ENCODE measurements around the gene KLK3. TPM values are rescaled to one million over a fixed set of nuclear protein-coding genes. Genes with fewer than 3 reads are reported as not detected.

KLK3 gene
- total and polyA plus RNA-seq, 2 donors (not counting 1 experiment from before 2014, with no cell fraction given): not detected

- H4K20me1 ChIP-seq (ENCODE audit: control insufficient read depth, insufficient read depth, low read length, poor library complexity, severe bottlenecking): no peaks in the 10 kb centered on the region
- H3K27me3 Mint-ChIP-seq: peaks cover 63% of the 10 kb centered on the region
- H3K4me2 ChIP-seq (replicated peaks; ENCODE audit: low read depth, low read length, poor library complexity, severe bottlenecking): no peak overlapping the region
- no peaks in the 10 kb centered on the region for H3K9me3 Mint-ChIP-seq (ENCODE audit: insufficient read depth)
- H3K9ac ChIP-seq (ENCODE audit: low read length): no peak overlapping the region
- peaks cover 2% of the 10 kb centered on the region for H3K4me1 Mint-ChIP-seq
- no peak overlapping the region for H3K4me3 ChIP-seq (ENCODE audit: control extremely low read depth in 1 of 5, extremely low read depth in 1 of 5, insufficient read depth in 1 of 5, low read depth in 2 of 5, low read length in 4 of 5)
- H3K4me1 ChIP-seq (ENCODE audit: control insufficient read depth in 2 of 2, insufficient read depth in 2 of 2, low read length in 2 of 2): no peaks in the 10 kb centered on the region
- H3K9me3 ChIP-seq (ENCODE audit: control extremely low read depth in 1 of 3, control insufficient read depth in 2 of 3, insufficient read depth in 1 of 3, low read length in 2 of 3): peaks cover 0 to 17% (median 4%) of the 10 kb centered on the region in 3 donors
- H3K27ac ChIP-seq (ENCODE audit: low read length in 2 of 2): no peak overlapping the region
- DNase-seq: no peak
- intact Hi-C loops (cut with micrococcal nuclease): no loop called here
- no peaks in the 10 kb centered on the region for H3K79me2 ChIP-seq (ENCODE audit: control insufficient read depth, insufficient read depth, low read length)
- ChIA-PET POLR2A (no interaction called here), CTCF (no interaction called here)
- peaks cover 0 to 36% (median 3%) of the 10 kb centered on the region in 4 experiments for H3K27me3 ChIP-seq (replicated peaks in 1 of 4; ENCODE audit: control extremely low read depth in 1 of 4, control insufficient read depth in 3 of 4, insufficient read depth in 4 of 4, low read length in 3 of 4)
- no peak overlapping the region for H3K4me3 Mint-ChIP-seq
- no peak overlapping the region for H3K27ac Mint-ChIP-seq
- no peak for TF ChIP-seq CTCF (IDR thresholded peaks at IDR 0.05)
- TF ChIP-seq EZH2 (IDR thresholded peaks at IDR 0.05; ENCODE audit: borderline replicate concordance, insufficient read depth, low read depth, low read length, poor library complexity, severe bottlenecking): no peak
- no peak for ATAC-seq (ENCODE audit: low read depth)
- WGBS (ENCODE audit: insufficient coverage): 21% methylated on average over 7 of the region's 7 CpGs
- H3K36me3 ChIP-seq (replicated peaks in 1 of 2; ENCODE audit: control extremely low read depth in 1 of 2, control insufficient read depth in 1 of 2, extremely low read depth in 1 of 2, insufficient read depth in 2 of 2, low read length in 1 of 2): no peaks in the 10 kb centered on the region
- no peak overlapping the region for H2AFZ ChIP-seq (ENCODE audit: insufficient read depth, low read depth, low read length, poor library complexity, severe bottlenecking)
These were observed 4.2 kb downstream of the KLK3 start for GRCh38 chr19:50858886-50859285.

DNA sequence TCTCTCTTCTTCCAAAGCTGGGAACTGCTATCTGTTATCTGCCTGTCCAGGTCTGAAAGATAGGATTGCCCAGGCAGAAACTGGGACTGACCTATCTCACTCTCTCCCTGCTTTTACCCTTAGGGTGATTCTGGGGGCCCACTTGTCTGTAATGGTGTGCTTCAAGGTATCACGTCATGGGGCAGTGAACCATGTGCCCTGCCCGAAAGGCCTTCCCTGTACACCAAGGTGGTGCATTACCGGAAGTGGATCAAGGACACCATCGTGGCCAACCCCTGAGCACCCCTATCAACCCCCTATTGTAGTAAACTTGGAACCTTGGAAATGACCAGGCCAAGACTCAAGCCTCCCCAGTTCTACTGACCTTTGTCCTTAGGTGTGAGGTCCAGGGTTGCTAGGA, 5.1 kb downstream of the KLK3 start:
- H3K27ac Mint-ChIP-seq: no peak overlapping the region
- intact Hi-C loops (cut with micrococcal nuclease): no loop called here

More for the DNA sequence above, 5.1 kb downstream of the KLK3 start:
- Mint-ChIP-seq H3K4me3 (no peak overlapping the region), H3K4me1 (peaks cover 2% of the 10 kb centered on the region), H3K9me3 (ENCODE audit: insufficient read depth) (no peaks in the 10 kb centered on the region), H3K27me3 (peaks cover 60% of the 10 kb centered on the region)
- no peaks in the 10 kb centered on the region for H3K36me3 ChIP-seq (replicated peaks in 1 of 2; ENCODE audit: control extremely low read depth in 1 of 2, control insufficient read depth in 1 of 2, extremely low read depth in 1 of 2, insufficient read depth in 2 of 2, low read length in 1 of 2)
- H3K4me1 ChIP-seq (ENCODE audit: control insufficient read depth in 2 of 2, insufficient read depth in 2 of 2, low read length in 2 of 2): no peaks in the 10 kb centered on the region
- H4K20me1 ChIP-seq (ENCODE audit: control insufficient read depth, insufficient read depth, low read length, poor library complexity, severe bottlenecking): no peaks in the 10 kb centered on the region
- ATAC-seq (ENCODE audit: low read depth) (no peak), DNase-seq (no peak)
- TF ChIP-seq EZH2 (IDR thresholded peaks at IDR 0.05; ENCODE audit: borderline replicate concordance, insufficient read depth, low read depth, low read length, poor library complexity, severe bottlenecking) (no peak), CTCF (IDR thresholded peaks at IDR 0.05) (no peak)
- H3K27me3 ChIP-seq (replicated peaks in 1 of 4; ENCODE audit: control extremely low read depth in 1 of 4, control insufficient read depth in 3 of 4, insufficient read depth in 4 of 4, low read length in 3 of 4): peaks cover 0 to 35% (median 3%) of the 10 kb centered on the region in 4 experiments
- H3K9ac ChIP-seq (ENCODE audit: low read length): no peak overlapping the region
- H3K4me2 ChIP-seq (replicated peaks; ENCODE audit: low read depth, low read length, poor library complexity, severe bottlenecking): no peak overlapping the region
- no peak overlapping the region for H2AFZ ChIP-seq (ENCODE audit: insufficient read depth, low read depth, low read length, poor library complexity, severe bottlenecking)
- H3K9me3 ChIP-seq (ENCODE audit: control extremely low read depth in 1 of 3, control insufficient read depth in 2 of 3, insufficient read depth in 1 of 3, low read length in 2 of 3): peaks cover 0 to 17% (median 4%) of the 10 kb centered on the region in 3 donors
- H3K4me3 ChIP-seq (ENCODE audit: control extremely low read depth in 1 of 5, extremely low read depth in 1 of 5, insufficient read depth in 1 of 5, low read depth in 2 of 5, low read length in 4 of 5): no peak overlapping the region
- no peaks in the 10 kb centered on the region for H3K79me2 ChIP-seq (ENCODE audit: control insufficient read depth, insufficient read depth, low read length)
- ChIA-PET POLR2A (no interaction called here), CTCF (no interaction called here)
- H3K27ac ChIP-seq (ENCODE audit: low read length in 2 of 2): no peak overlapping the region
- WGBS (ENCODE audit: insufficient coverage): 83% methylated on average over 1 of the region's 4 CpGs
